Tibial nerve (tissue), 4 donors: ENCODE data around the gene PLEKHB2.

Experiments
- EP300 ChIP-seq, 2 donors: sonication (generic); formaldehyde crosslinking; IDR thresholded peaks; one replicate each; pipeline ENCODE4 v1.6.1; 2017; ENCODE audit warnings: antibody characterized with exemption in 2 of 2, mild to moderate bottlenecking in 1 of 2
- POLR2A ChIP-seq, 2 donors: fragments of 450-650 bp; IDR thresholded peaks; one replicate each; pipeline ENCODE4 v1.6.1; 2017; ENCODE audit warnings: antibody characterized with exemption in 2 of 2, mild to moderate bottlenecking in 2 of 2, moderate library complexity in 2 of 2
- TF ChIP-seq, protein P1 (sequence below), 5 experiments: fragments of 200-600 bp in 3 of 5; fragments of 450-650 bp in 2 of 5; sonication (generic) in 3 of 5; IDR thresholded peaks; one replicate each; pipeline ENCODE4 v1.5.1; 2016 to 2019; ENCODE audit warnings: antibody characterized with exemption in 5 of 5, mild to moderate bottlenecking in 3 of 5, moderate library complexity in 2 of 5

DNA sequence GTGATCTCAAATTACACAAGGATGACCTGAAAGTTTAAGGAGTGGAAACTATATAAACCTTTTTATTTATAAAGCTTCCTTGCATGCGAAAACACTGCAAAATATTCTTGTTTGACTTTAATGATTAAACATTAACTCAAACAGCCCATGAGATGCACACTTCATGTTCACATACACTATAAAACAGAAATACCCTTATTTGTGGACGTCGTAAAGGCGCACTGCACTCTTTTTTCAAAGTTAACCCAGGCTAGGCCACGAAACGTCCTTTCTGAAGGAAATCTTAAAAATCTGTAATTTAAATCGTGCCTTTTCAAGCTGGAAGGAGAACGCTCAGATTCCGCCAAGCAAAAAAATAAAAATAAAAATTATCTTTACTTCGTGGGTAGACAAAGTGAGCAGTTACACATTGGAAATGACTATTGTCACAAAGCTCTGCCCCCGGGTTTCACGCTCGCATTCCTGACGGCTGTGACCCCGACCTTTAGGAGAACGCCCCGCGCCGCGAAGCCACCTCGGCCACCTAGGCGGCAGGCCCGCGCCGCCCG, 12.6 kb upstream of the PLEKHB2 start:
- TF ChIP-seq, protein P1, sequence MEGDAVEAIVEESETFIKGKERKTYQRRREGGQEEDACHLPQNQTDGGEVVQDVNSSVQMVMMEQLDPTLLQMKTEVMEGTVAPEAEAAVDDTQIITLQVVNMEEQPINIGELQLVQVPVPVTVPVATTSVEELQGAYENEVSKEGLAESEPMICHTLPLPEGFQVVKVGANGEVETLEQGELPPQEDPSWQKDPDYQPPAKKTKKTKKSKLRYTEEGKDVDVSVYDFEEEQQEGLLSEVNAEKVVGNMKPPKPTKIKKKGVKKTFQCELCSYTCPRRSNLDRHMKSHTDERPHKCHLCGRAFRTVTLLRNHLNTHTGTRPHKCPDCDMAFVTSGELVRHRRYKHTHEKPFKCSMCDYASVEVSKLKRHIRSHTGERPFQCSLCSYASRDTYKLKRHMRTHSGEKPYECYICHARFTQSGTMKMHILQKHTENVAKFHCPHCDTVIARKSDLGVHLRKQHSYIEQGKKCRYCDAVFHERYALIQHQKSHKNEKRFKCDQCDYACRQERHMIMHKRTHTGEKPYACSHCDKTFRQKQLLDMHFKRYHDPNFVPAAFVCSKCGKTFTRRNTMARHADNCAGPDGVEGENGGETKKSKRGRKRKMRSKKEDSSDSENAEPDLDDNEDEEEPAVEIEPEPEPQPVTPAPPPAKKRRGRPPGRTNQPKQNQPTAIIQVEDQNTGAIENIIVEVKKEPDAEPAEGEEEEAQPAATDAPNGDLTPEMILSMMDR (IDR thresholded peaks at IDR 0.05): no peak
- TF ChIP-seq EP300 (IDR thresholded peaks at IDR 0.05) (no peak), POLR2A (IDR thresholded peaks at IDR 0.05) (no peak)
